RWPE2 (cell line): Measurements from ENCODE around the gene C20orf141.

Experiments
- ATAC-seq: fragments of 200-7000 bp; cut with Tn5 transposase; 3 replicates; pipeline ENCODE4 v1.9.1; 2021; ENCODE audit warnings: low read depth
- DNase-seq: peaks from one replicate; pipeline ENCODE4 v3.0.0-alpha.2; 2020; ENCODE audit warnings: low spot score
- H3K27ac ChIP-seq: fragments of 450-650 bp; 2 replicates; pipeline ENCODE4 v1.5.1; 2017; ENCODE audit warnings: mild to moderate bottlenecking; ENCODE audit not compliant: poor library complexity, severe bottlenecking
- H3K27me3 ChIP-seq: fragments of 250-450 bp; sonication (Bioruptor Pico); 2 replicates; pipeline ENCODE4 v1.5.1; 2021; ENCODE audit warnings: mild to moderate bottlenecking, moderate library complexity; ENCODE audit not compliant: insufficient read depth, poor library complexity, severe bottlenecking
- H3K36me3 ChIP-seq: fragments of 250-450 bp; sonication (Bioruptor Pico); 2 replicates; pipeline ENCODE4 v1.5.1; 2020; ENCODE audit warnings: low read depth, mild to moderate bottlenecking, moderate library complexity
- H3K4me1 ChIP-seq: fragments of 250-450 bp; sonication (Bioruptor Pico); 2 replicates; pipeline ENCODE4 v1.5.1; 2021; ENCODE audit warnings: mild to moderate bottlenecking, moderate library complexity; ENCODE audit not compliant: insufficient read depth, poor library complexity, severe bottlenecking
- H3K4me3 ChIP-seq: fragments of 250-450 bp; sonication (Bioruptor Pico); 2 replicates; pipeline ENCODE4 v1.5.1; 2021; ENCODE audit warnings: mild to moderate bottlenecking, moderate library complexity; ENCODE audit not compliant: severe bottlenecking
- H3K9me3 ChIP-seq: fragments of 250-450 bp; sonication (Bioruptor Pico); 2 replicates; pipeline ENCODE4 v1.5.1; 2021; ENCODE audit warnings: mild to moderate bottlenecking, moderate library complexity; ENCODE audit not compliant: severe bottlenecking
- TF ChIP-seq, protein P1 (sequence below): fragments of 450-650 bp; IDR thresholded peaks from one replicate; pipeline ENCODE4 v1.5.1; 2017; ENCODE audit warnings: mild to moderate bottlenecking, moderate library complexity; ENCODE audit not compliant: poor library complexity, severe bottlenecking

C20orf141 gene

GRCh38 chr20:2783908-2784566 lies 30.8 kb upstream of the C20orf141 start:
- Histone ChIP-seq H3K4me3 (no peak overlapping the region), H3K4me1 (no peaks in the 10 kb centered on the region), H3K36me3 (no peaks in the 10 kb centered on the region), H3K9me3 (no peaks in the 10 kb centered on the region), H3K27me3 (peaks cover 8% of the 10 kb centered on the region), H3K27ac (no peak overlapping the region)
- TF ChIP-seq, protein P1, sequence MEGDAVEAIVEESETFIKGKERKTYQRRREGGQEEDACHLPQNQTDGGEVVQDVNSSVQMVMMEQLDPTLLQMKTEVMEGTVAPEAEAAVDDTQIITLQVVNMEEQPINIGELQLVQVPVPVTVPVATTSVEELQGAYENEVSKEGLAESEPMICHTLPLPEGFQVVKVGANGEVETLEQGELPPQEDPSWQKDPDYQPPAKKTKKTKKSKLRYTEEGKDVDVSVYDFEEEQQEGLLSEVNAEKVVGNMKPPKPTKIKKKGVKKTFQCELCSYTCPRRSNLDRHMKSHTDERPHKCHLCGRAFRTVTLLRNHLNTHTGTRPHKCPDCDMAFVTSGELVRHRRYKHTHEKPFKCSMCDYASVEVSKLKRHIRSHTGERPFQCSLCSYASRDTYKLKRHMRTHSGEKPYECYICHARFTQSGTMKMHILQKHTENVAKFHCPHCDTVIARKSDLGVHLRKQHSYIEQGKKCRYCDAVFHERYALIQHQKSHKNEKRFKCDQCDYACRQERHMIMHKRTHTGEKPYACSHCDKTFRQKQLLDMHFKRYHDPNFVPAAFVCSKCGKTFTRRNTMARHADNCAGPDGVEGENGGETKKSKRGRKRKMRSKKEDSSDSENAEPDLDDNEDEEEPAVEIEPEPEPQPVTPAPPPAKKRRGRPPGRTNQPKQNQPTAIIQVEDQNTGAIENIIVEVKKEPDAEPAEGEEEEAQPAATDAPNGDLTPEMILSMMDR: no peak
- no peak for DNase-seq
- no peak for ATAC-seq

DNA sequence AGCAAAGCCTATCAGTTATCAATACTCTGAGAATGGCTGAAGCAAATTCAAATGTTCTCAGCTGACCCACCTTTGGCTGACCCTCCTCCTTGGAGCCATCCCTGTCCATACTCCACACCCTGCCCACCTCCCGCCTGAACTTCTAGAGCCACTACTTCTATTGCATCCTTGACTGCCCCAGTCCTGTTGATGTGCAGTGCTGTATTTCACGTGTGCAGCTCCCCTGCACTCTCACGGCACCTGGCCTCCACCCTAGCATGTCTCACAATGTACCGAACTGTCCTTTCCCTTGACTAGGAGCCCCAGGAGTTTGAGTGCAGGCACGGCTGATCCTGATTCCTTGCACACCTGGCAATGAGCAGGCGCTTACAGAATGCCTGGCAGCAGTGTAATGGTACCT lies 21.3 kb upstream of the C20orf141 start:
- Histone ChIP-seq H3K4me1 (no peaks in the 10 kb centered on the region), H3K36me3 (no peaks in the 10 kb centered on the region), H3K27ac (no peak overlapping the region), H3K9me3 (no peaks in the 10 kb centered on the region), H3K27me3 (peaks cover 5% of the 10 kb centered on the region), H3K4me3 (no peak overlapping the region)
- ATAC-seq (no peak), DNase-seq (no peak)
- TF ChIP-seq, protein P1: no peak

DNA sequence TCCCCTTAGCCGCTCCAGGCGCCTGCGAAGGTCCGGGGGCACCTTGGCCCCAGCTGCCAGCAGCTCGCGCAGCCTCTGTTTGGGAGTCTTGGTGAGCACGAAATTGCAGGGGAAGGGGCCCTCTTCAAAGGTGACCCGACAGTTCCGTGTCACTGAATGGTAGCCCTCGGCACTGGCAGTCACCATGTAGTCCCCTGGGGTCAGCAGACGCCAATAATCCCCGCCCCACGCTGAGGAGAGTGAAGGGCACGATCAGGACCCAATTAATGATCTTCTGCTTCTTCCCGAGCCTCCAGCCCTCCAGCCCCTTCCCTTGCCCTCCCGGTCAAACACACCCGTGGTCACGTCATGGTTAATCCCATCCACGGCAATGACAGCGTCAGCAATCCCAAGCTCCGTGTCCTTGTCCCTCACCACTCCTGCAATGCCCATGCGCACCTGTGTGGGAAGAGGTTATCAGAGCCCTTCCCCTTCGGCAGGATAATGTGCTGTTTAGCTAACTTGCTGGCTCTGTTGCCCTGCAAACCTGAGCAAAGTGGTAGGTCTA lies 20.5 kb upstream of the C20orf141 start:
- Histone ChIP-seq H3K4me1 (no peaks in the 10 kb centered on the region), H3K27ac (no peak overlapping the region), H3K4me3 (no peak overlapping the region), H3K27me3 (peaks cover 8% of the 10 kb centered on the region), H3K36me3 (no peaks in the 10 kb centered on the region), H3K9me3 (no peaks in the 10 kb centered on the region)
- ATAC-seq (no peak), DNase-seq (no peak)
- TF ChIP-seq, protein P1: no peak

GRCh38 chr20:2794866-2795447 lies 19.8 kb upstream of the C20orf141 start:
- no peaks in the 10 kb centered on the region for H3K9me3 ChIP-seq
- H3K27ac ChIP-seq: no peak overlapping the region
- no peak for DNase-seq
- no peaks in the 10 kb centered on the region for H3K36me3 ChIP-seq
- H3K4me3 ChIP-seq: no peak overlapping the region
- H3K4me1 ChIP-seq: no peaks in the 10 kb centered on the region
- peaks cover 15% of the 10 kb centered on the region for H3K27me3 ChIP-seq
- TF ChIP-seq, protein P1: no peak
- ATAC-seq: no peak

DNA sequence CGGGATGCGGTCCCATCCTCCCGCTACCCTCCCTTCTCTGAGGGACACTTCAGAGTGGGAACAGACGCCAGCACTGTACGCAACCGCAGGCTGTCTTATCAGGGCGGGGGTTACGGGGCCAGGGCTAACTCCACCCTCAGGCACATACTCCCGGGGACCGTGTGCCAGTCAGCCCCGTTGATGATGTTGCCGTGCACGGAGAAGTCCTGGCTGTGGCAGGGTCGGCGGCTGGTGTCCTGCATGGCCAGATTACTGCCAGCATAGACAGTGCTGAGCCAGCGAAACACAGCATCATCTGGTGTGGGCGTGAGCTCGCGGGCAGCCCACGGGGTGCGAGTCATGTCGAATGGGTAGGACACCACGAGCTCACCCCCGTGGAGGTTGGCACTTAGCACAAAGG lies 19.3 kb upstream of the C20orf141 start:
- Histone ChIP-seq H3K27ac (no peak overlapping the region), H3K4me1 (no peaks in the 10 kb centered on the region), H3K36me3 (no peaks in the 10 kb centered on the region), H3K27me3 (peaks cover 20% of the 10 kb centered on the region), H3K4me3 (no peak overlapping the region), H3K9me3 (no peaks in the 10 kb centered on the region)
- ATAC-seq: no peak
- TF ChIP-seq, protein P1: no peak
- no peak for DNase-seq
